ENCODE measurements around the gene CNGB1.
"Not testable (repeated sequence)": the region's sequence is repeated elsewhere in the genome, so short reads cannot be mapped to it uniquely, and the experiment has no call there.

Gene CNGB1

GRCh38 chr16:57904101-57904500 is 66.8 kb downstream of the CNGB1 start:
- no peak for DNase-seq (ENCODE audit: low read depth in 2 of 2)

- DNase-seq (ENCODE audit: low read depth in 2 of 2), result no peak
Measured at GRCh38 chr16:57903656-57904055, 67.3 kb downstream of the CNGB1 start.

GRCh38 chr16:57901480-57902069 is 69.4 kb downstream of the CNGB1 start:
- no peak for DNase-seq (ENCODE audit: low read depth in 2 of 2)

GRCh38 chr16:57900796-57901479 is 70.0 kb downstream of the CNGB1 start:
- DNase-seq (ENCODE audit: low read depth in 2 of 2), result no peak

GRCh38 chr16:57899771-57900661 is 70.9 kb downstream of the CNGB1 start:
- peak; percentile 57 to 71 for DNase-seq (ENCODE audit: low read depth in 2 of 2)

GRCh38 chr16:57898961-57899360 is 72.0 kb downstream of the CNGB1 start:
- no peak for DNase-seq (ENCODE audit: low read depth in 2 of 2)

- no peak for DNase-seq (ENCODE audit: low read depth in 2 of 2)
Measured at GRCh38 chr16:57897996-57898395, 72.9 kb downstream of the CNGB1 start.

GRCh38 chr16:57897053-57897784 is 73.7 kb downstream of the CNGB1 start:
- no peak for DNase-seq (ENCODE audit: low read depth in 2 of 2)

- not testable (repeated sequence) for DNase-seq (ENCODE audit: low read depth in 2 of 2)
Measured at GRCh38 chr16:57895081-57895547, 75.8 kb downstream of the CNGB1 start.

GRCh38 chr16:57894390-57895080 is 76.4 kb downstream of the CNGB1 start:
- DNase-seq (ENCODE audit: low read depth in 2 of 2), result no peak

GRCh38 chr16:57893559-57894389 is 77.2 kb downstream of the CNGB1 start:
- DNase-seq (ENCODE audit: low read depth in 2 of 2), result no peak

GRCh38 chr16:57893217-57893558 is 77.7 kb downstream of the CNGB1 start:
- DNase-seq (ENCODE audit: low read depth in 2 of 2), result no peak

- DNase-seq (ENCODE audit: low read depth in 2 of 2), result no peak
Measured at GRCh38 chr16:57892447-57893096, 78.4 kb downstream of the CNGB1 start.

- no peak for DNase-seq (ENCODE audit: low read depth in 2 of 2)
Measured at GRCh38 chr16:57892041-57892440, 78.9 kb downstream of the CNGB1 start.

- no peak for DNase-seq (ENCODE audit: low read depth in 2 of 2)
Measured at GRCh38 chr16:57890752-57891111, 80.2 kb downstream of the CNGB1 start.

- DNase-seq (ENCODE audit: low read depth in 2 of 2), result no peak
Measured at GRCh38 chr16:57889960-57890751, 80.8 kb downstream of the CNGB1 start.

- no peak for DNase-seq (ENCODE audit: low read depth in 2 of 2)
Measured at GRCh38 chr16:57889522-57889921, 81.4 kb downstream of the CNGB1 start.

- no peak for DNase-seq (ENCODE audit: low read depth in 2 of 2)
Measured at GRCh38 chr16:57889111-57889510, 81.8 kb downstream of the CNGB1 start.

- DNase-seq (ENCODE audit: low read depth in 2 of 2), result no peak
Measured at GRCh38 chr16:57888128-57888527, 82.8 kb downstream of the CNGB1 start.
